IMR-90 (cell line): ENCODE data around the gene RPP40. TPM values are rescaled to one million over a fixed set of nuclear protein-coding genes. Genes with fewer than 3 reads are reported as not detected.
A peak's percentile ranks its signal among the peaks of the same experiment; 100 is the strongest.

Source experiments
- ATAC-seq: fragments of 200-7000 bp; cut with Tn5 transposase; 2 replicates; pipeline ENCODE4 v1.9.1; 2020; ENCODE audit warnings: low read depth, mild to moderate bottlenecking, moderate library complexity
- BruUV-seq: library from RNA; stranded (reverse); fragments of 400-500 nt; replicated peaks from 2 replicates; lab custom pipeline; 2021; lab: Mats Ljungman, UMichigan
- CTCF ChIA-PET: fragments of 300-600 bp; formaldehyde crosslinking; extraction: SDS; loops from one replicate; lab custom pipeline; 2021; ENCODE audit warnings: antibody characterized with exemption; lab: Yijun Ruan, JAX
- POLR2A ChIA-PET: fragments of 300-600 bp; sonication (Branson Sonifier 250); formaldehyde crosslinking; loops from one replicate; lab custom pipeline; 2022; ENCODE audit warnings: antibody characterized with exemption; ENCODE audit not compliant: unreplicated experiment; lab: Charles Lee
- DNase-seq: peaks from one replicate; pipeline ENCODE4 v3.0.0; 2013
- H2AFZ ChIP-seq: replicated peaks from 2 replicates; pipeline ENCODE3; 2013; ENCODE audit warnings: low read length, mild to moderate bottlenecking; ENCODE audit not compliant: poor library complexity
- H2AK5ac ChIP-seq: 2 replicates; pipeline ENCODE4 v1.6.1; 2013; ENCODE audit warnings: low read depth, low read length, inconsistent platforms
- H2AK9ac ChIP-seq: replicated peaks from 2 replicates; pipeline ENCODE3; 2013; ENCODE audit warnings: mild to moderate bottlenecking, low read depth, low read length, moderate library complexity; ENCODE audit not compliant: poor library complexity
- H2BK120ac ChIP-seq: 2 replicates; pipeline ENCODE4 v1.6.1; 2013; ENCODE audit warnings: low read depth, low read length, inconsistent platforms
- H2BK15ac ChIP-seq: 3 replicates; pipeline ENCODE4 v1.6.1; 2013; ENCODE audit warnings: low read depth, low read length, inconsistent platforms
- H2BK20ac ChIP-seq: 2 replicates; pipeline ENCODE4 v1.6.1; 2013; ENCODE audit warnings: low read depth, mild to moderate bottlenecking, inconsistent platforms, low read length, moderate library complexity
- H2BK5ac ChIP-seq: 2 replicates; pipeline ENCODE4 v1.6.1; 2013; ENCODE audit warnings: mild to moderate bottlenecking, low read depth, low read length, inconsistent platforms; ENCODE audit not compliant: poor library complexity, severe bottlenecking
- H3K14ac ChIP-seq: replicated peaks from 2 replicates; pipeline ENCODE4 v1.6.1; 2013; ENCODE audit warnings: low read depth, low read length, inconsistent platforms
- H3K18ac ChIP-seq: 2 replicates; pipeline ENCODE4 v1.6.1; 2013; ENCODE audit warnings: low read depth, low read length, control low read depth
- H3K23ac ChIP-seq: 2 replicates; pipeline ENCODE4 v1.6.1; 2013; ENCODE audit warnings: low read depth, low read length, inconsistent platforms
- H3K27ac ChIP-seq: 2 replicates; pipeline ENCODE4 v1.5.1; 2013; ENCODE audit warnings: mild to moderate bottlenecking, control low read depth, low read length; ENCODE audit not compliant: insufficient read depth
- H3K27me3 ChIP-seq: 2 replicates; pipeline ENCODE4 v1.6.1; 2013; ENCODE audit warnings: low read length; ENCODE audit not compliant: control insufficient read depth, insufficient read depth
- H3K36me3 ChIP-seq: 2 replicates; pipeline ENCODE4 v1.6.1; 2013; ENCODE audit warnings: low read length, mixed read lengths; ENCODE audit not compliant: control insufficient read depth, insufficient read depth
- H3K4ac ChIP-seq: 2 replicates; pipeline ENCODE4 v1.6.1; 2013; ENCODE audit warnings: low read depth, low read length, inconsistent platforms
- H3K4me1 ChIP-seq: 2 replicates; pipeline ENCODE4 v1.6.1; 2013; ENCODE audit warnings: low read length, mixed read lengths; ENCODE audit not compliant: control insufficient read depth, insufficient read depth
- H3K4me2 ChIP-seq: 2 replicates; pipeline ENCODE4 v1.6.1; 2013; ENCODE audit warnings: low read depth, mild to moderate bottlenecking, control low read depth, low read length, moderate library complexity
- H3K4me3 ChIP-seq: 2 replicates; pipeline ENCODE4 v1.5.1; 2013; ENCODE audit warnings: low read depth, mild to moderate bottlenecking, control low read depth, low read length, moderate library complexity; ENCODE audit not compliant: insufficient read depth
- H3K56ac ChIP-seq: 2 replicates; pipeline ENCODE4 v1.6.1; 2013; ENCODE audit warnings: low read length, inconsistent platforms; ENCODE audit not compliant: insufficient read depth; ENCODE audit errors: extremely low read depth
- H3K79me1 ChIP-seq, 2 experiments: 2 replicates each; pipeline ENCODE4 v1.6.1; 2013; ENCODE audit warnings: low read length in 2 of 2, inconsistent platforms in 1 of 2, low read depth in 1 of 2
- H3K9ac ChIP-seq: 2 replicates; pipeline ENCODE4 v1.6.1; 2013; ENCODE audit warnings: low read depth, low read length, control low read depth
- H3K9me1 ChIP-seq: 2 replicates; pipeline ENCODE4 v1.6.1; 2013; ENCODE audit warnings: low read length, inconsistent platforms; ENCODE audit not compliant: insufficient read depth
- H3K9me3 ChIP-seq: 2 replicates; pipeline ENCODE4 v1.6.1; 2013; ENCODE audit warnings: low read length; ENCODE audit not compliant: control insufficient read depth, insufficient read depth
- H4K20me1 ChIP-seq: 2 replicates; pipeline ENCODE4 v1.6.1; 2013; ENCODE audit warnings: low read length, inconsistent platforms; ENCODE audit not compliant: insufficient read depth
- H4K5ac ChIP-seq: 2 replicates; pipeline ENCODE4 v1.6.1; 2013; ENCODE audit warnings: mild to moderate bottlenecking, low read depth, low read length, control low read depth
- H4K8ac ChIP-seq, 2 experiments: 2 replicates each; pipeline ENCODE4 v1.6.1; 2013; ENCODE audit warnings: low read depth in 2 of 2, low read length in 2 of 2, control low read depth in 1 of 2, inconsistent platforms in 1 of 2
- H4K91ac ChIP-seq: 2 replicates; pipeline ENCODE4 v1.6.1; 2013; ENCODE audit warnings: low read depth, low read length, inconsistent platforms; ENCODE audit not compliant: insufficient read depth
- BHLHE40 ChIP-seq: fragments of 150-350 bp; IDR thresholded peaks from 2 replicates; pipeline ENCODE4 v1.6.1; 2016; ENCODE audit warnings: mild to moderate bottlenecking, low read depth, low read length
- CHD1 ChIP-seq: IDR thresholded peaks from 2 replicates; pipeline ENCODE4 v1.6.1; 2012; ENCODE audit warnings: low read depth, low read length, improper control_type of control experiment
- ELK1 ChIP-seq: fragments of 150-350 bp; IDR thresholded peaks from 2 replicates; pipeline ENCODE4 v1.6.1; 2016; ENCODE audit warnings: low read depth, mild to moderate bottlenecking, low read length, moderate library complexity, borderline replicate concordance
- FOS ChIP-seq: fragments of 150-350 bp; IDR thresholded peaks from 2 replicates; pipeline ENCODE4 v1.6.1; 2016; ENCODE audit warnings: low read depth, low read length
- MAFK ChIP-seq: IDR thresholded peaks from 2 replicates; pipeline ENCODE4 v1.6.1; 2012; ENCODE audit warnings: low read depth, low read length, improper control_type of control experiment
- MAZ ChIP-seq: IDR thresholded peaks from 2 replicates; pipeline ENCODE4 v1.6.1; 2012; ENCODE audit warnings: low read depth, mild to moderate bottlenecking, low read length, improper control_type of control experiment, moderate library complexity, borderline replicate concordance
- MXI1 ChIP-seq: IDR thresholded peaks from 2 replicates; pipeline ENCODE4 v1.6.1; 2012; ENCODE audit warnings: low read depth, mild to moderate bottlenecking, low read length, moderate library complexity, borderline replicate concordance
- NFE2L2 ChIP-seq: fragments of 150-350 bp; IDR thresholded peaks from 2 replicates; pipeline ENCODE4 v1.6.1; 2016; ENCODE audit warnings: low read depth, mild to moderate bottlenecking, low read length
- POLR2A ChIP-seq: IDR thresholded peaks from 2 replicates; pipeline ENCODE4 v1.6.1; 2012; ENCODE audit warnings: mild to moderate bottlenecking, low read depth, low read length
- RAD21 ChIP-seq: IDR thresholded peaks from 2 replicates; pipeline ENCODE4 v1.6.1; 2012; ENCODE audit warnings: low read length, improper control_type of control experiment
- RCOR1 ChIP-seq: IDR thresholded peaks from 2 replicates; pipeline ENCODE4 v1.6.1; 2012; ENCODE audit warnings: mild to moderate bottlenecking, low read length, improper control_type of control experiment; ENCODE audit not compliant: insufficient replicate concordance
- RFX5 ChIP-seq: IDR thresholded peaks from 2 replicates; pipeline ENCODE4 v1.8.0; 2012; ENCODE audit warnings: low read depth, mild to moderate bottlenecking, low read length, moderate library complexity
- SMC3 ChIP-seq: fragments of 150-350 bp; IDR thresholded peaks from 2 replicates; pipeline ENCODE4 v1.6.1; 2016; ENCODE audit warnings: low read depth, mild to moderate bottlenecking, antibody characterized with exemption, low read length, moderate library complexity
- USF2 ChIP-seq: fragments of 150-350 bp; IDR thresholded peaks from 2 replicates; pipeline ENCODE4 v1.6.1; 2017; ENCODE audit warnings: mild to moderate bottlenecking, antibody characterized with exemption, low read length, low read depth
- WGBS, 2 experiments: methylation state at CpG; one replicate each; pipeline versions ENCODE4 v1.1.5 to v1.1.7; 2013; ENCODE audit warnings: missing lambda C conversion rate in 2 of 2; ENCODE audit not compliant: insufficient read length in 1 of 2; ENCODE audit errors: extremely low coverage in 2 of 2; 5-methylcytosine and 5-hydroxymethylcytosine counted together
- dilution Hi-C: fragments of 300-500 bp; cut with HindIII; formaldehyde crosslinking; loops from one replicate; pipeline ENCODE4 v1.14.3; 2018; ENCODE audit warnings: low sequenced_read_pairs; ENCODE audit not compliant: unreplicated experiment
- in situ Hi-C: fragments of 300-500 bp; cut with MboI; formaldehyde crosslinking; loops from 3 replicates; pipeline ENCODE4 v1.14.3; 2019; ENCODE audit warnings: low sequenced_read_pairs, inconsistent platforms, mixed read lengths
- intact Hi-C: fragments of 100-400 bp; cut with micrococcal nuclease; formaldehyde crosslinking; loops from 2 replicates; pipeline ENCODE4 v1.10.0; 2022
- polyA plus RNA-seq, 3 experiments: library from polyadenylated mRNA; depleted of rRNA; stranded (reverse); fragments of >200 nt; gene quantifications; 2 replicates each; pipeline ENCODE4 v1.2.3, GENCODE V29; 2012; ENCODE audit warnings: low replicate concordance in 1 of 3
- total RNA-seq: library from RNA; depleted of rRNA; stranded (reverse); fragments of >200 nt; gene quantifications from 2 replicates; pipeline ENCODE4 v1.2.3, GENCODE V29; 2012

RPP40 gene
- total and polyA plus RNA-seq, 2 of the 4 experiments (the other 2 are of a cell fraction), result 8.1 to 22.2 TPM

GRCh38 chr6:4970739-4971395 lies 33.0 kb downstream of the RPP40 start:
- Histone ChIP-seq H3K36me3 (no peaks in the 10 kb centered on the region), H3K79me1 (no peaks in the 10 kb centered on the region), H2AK5ac (peak overlapping the region; percentile 57), H2BK120ac (peak overlapping the region; percentile 56; the same call in 1 of the 2 replicates), H3K27me3 (no peaks in the 10 kb centered on the region), H3K18ac (no peak overlapping the region; the same call in 1 of the 2 replicates), H2AK9ac (peak overlapping the region; percentile 81), H3K56ac (no peak overlapping the region), H3K4ac (peak overlapping the region; percentile 31; the same call in 1 of the 2 replicates), H4K8ac (peak overlapping the region in 1 of 2 experiments; percentile 24; a peak in 1 of 4 replicates), H2BK20ac (peak overlapping the region; percentile 69; the same call in 1 of the 2 replicates), H4K20me1 (no peaks in the 10 kb centered on the region), H3K9ac (no peak overlapping the region), H3K4me1 (peaks cover 14% of the 10 kb centered on the region; the same call in 1 of the 2 replicates), H4K91ac (peak overlapping the region; percentile 15; the same call in 1 of the 2 replicates), H2BK15ac (no peak overlapping the region), H2AFZ (peak overlapping the region; percentile 84), H3K9me3 (no peaks in the 10 kb centered on the region), H3K14ac (0 out of 2 replicates have a peak overlapping the region, but pooled peaks have one; percentile 45), H3K4me2 (peak overlapping the region; percentile 41; the same call in 1 of the 2 replicates), H2BK5ac (no peak overlapping the region), H3K9me1 (peaks cover 11% of the 10 kb centered on the region; the same call in 1 of the 2 replicates), H3K27ac (peak overlapping the region; percentile 32; the same call in 1 of the 2 replicates), H3K4me3 (no peak overlapping the region), H4K5ac (peak overlapping the region; percentile 31; the same call in 1 of the 2 replicates), H3K23ac (peak overlapping the region; percentile 38; the same call in 1 of the 2 replicates)
- no peak for DNase-seq
- ChIA-PET CTCF (no interaction called here), POLR2A (no interaction called here)
- in situ Hi-C loops (no loop called here), intact Hi-C loops (no loop called here), dilution Hi-C loops (no loop called here)
- BruUV-seq, result no TSS peak
- ATAC-seq, result peak; percentile 31
- 80% methylated on average over 1 of the region's 9 CpGs; no CpG with 5 or more reads in 1 of the 2 experiments for WGBS, 2 experiments
- TF ChIP-seq MXI1 (no peak), RAD21 (no peak), MAZ (no peak), RFX5 (no peak), ELK1 (no peak), FOS (no peak), USF2 (no peak), POLR2A (no peak), CHD1 (no peak), MAFK (no peak), SMC3 (no peak), RCOR1 (no peak), BHLHE40 (no peak), NFE2L2 (no peak)
